NCI-H446 treated with DMSO at 0.1 percent for 48 hours (cell line): Measurements from ENCODE around the gene SLC6A7.
"Not testable (repeated sequence)": the region's sequence is repeated elsewhere in the genome, so short reads cannot be mapped to it uniquely, and the experiment has no call there.

Experiments used
- DNase-seq: peaks from one replicate; lab custom pipeline; 2025; lab: John Stamatoyannopoulos, UW

Gene SLC6A7

DNA sequence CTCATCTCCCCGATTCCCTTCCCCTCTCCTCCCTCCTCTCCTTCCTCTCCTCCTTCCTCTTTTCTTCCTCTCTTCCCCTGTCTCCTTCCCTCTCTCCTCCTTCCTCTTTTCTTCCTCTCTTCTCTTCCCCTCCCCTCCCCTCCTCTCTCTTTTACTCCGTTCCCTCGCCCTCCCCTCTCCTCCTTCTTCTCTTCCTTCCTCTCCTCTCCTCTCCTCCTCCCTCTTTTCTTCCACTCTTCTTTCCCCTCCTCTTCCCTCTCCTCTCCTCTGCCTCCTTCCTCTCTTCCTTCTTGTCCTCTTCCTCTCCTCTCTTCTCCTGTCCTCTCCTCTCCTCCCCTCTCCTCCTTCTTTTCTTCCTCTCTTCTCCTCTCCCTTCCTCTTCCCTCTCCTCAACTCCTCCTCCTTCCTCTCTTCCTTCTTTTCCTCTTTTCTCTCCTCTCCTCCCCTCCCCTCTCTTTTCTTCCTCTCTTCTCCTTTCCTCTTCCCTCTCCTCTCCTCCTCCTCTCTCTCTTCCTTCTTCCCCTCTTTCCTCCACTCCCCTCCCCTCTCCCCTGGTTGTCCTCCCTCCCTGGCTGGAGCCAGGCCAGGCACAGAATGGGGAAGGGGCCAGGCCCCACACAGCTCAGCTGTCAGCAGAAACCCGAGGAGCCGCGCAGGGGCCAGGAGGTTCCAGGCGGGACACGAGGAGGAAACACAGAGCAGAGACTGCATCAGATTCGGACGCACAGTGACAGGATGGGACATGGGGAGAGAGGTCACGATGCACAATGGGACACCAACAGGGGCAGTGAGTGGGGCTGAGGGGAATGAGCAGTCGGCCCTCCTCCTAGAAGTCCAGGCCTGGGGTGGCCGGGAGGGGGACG is 51.7 kb downstream of the SLC6A7 start:
- DNase-seq: no peak

DNA sequence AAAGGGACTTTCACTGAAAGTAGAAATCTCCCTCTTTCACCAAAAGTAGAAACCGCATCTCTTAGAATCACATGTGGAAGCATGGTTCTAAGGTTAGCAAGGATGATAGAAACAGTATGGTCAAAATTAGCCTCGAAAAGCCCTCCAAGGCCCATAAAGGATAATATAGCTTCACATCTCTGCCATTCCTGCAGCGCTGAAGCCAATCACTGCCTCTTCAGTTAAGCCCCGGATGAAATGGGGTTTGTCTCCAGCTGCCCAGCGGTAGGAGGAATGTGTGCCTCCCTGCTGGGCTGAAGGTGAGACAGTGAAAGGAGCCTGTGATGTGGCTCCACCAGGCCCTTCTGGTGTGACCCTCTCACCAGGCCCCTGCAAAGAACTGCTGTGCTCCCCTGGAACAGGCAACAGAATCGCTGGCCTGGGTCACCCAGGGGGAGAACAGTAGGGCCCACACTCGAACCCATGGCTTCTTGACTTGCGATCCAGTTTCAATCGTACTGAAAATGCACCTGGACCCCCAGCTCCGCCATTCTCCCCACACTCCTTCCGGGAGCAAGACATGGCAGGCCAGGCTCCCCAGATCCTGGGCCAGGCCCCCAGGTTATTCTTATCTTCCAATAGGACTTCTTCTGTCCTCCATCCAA is 52.5 kb downstream of the SLC6A7 start:
- DNase-seq: no peak

DNA sequence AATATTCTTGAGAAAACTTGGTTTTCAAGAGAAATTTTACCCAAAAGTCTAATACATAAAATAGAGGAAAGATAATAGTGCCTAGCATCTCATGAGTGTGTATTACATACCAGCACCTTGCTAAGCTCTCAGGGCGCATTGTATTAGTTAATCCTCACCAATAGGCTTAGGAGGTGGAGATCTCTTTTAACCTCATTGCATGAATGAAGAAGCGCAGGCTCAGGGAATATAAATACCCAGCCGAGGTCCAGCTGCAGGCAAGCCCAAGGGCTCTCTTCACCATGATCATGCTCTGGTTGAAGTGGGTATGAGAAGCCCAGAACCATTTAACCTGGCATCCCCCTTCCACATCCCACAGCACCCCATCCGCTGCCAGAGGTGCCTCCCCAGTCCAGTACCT is 53.7 kb downstream of the SLC6A7 start:
- no peak for DNase-seq

DNA sequence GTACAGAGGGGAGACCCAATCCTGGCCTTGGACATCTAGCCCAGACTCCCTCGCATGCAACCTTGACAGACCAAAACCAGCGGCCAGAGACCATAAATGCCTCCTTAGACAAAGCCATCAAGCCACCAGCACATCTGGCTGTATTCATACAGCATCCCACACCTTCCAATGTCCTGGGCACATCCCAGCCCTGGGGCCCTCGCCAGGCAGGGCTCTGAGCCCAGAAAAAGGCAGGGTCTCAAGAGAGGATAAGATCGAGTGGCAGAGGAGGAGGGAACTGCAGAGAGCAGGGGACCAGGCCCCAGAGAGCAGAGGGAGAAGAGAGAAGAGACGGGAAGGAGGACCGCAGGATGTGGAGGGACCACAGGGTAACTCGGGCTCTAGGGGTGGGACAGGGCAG is 54.3 kb downstream of the SLC6A7 start:
- DNase-seq: no peak

DNA sequence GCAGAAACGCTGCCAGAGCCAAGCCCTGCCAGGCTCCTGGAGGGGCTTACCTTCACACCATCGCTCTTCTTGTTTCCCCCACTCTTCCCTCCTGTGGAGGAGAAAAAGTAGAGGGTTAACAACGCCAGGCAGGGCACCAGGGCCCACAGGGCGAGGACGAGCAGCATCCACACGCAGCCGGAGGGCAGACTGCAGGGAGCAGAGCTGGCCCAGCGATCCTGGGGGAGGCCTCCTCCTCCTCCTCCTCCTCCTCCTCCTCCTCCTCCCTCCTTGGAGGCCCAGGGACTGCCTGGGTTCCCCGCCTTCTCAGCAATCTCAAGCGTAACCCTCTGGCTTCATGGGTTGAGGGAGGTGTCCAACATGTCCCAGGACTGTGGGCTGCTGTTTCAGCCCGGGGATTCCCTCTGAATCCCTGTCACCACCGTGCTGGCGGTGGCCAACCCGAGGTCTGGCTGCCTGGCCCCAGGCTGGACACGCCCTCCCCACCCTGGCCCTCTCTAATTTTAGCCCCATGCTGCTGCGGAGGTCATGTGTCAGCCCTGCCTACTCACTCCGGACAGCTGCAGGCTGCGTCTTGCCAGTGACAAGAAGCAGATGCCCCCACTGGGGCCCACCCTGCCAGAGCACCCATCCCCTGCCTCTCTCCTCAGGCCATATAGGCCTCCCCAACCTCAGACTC is 55.4 kb downstream of the SLC6A7 start:
- DNase-seq: no peak

DNA sequence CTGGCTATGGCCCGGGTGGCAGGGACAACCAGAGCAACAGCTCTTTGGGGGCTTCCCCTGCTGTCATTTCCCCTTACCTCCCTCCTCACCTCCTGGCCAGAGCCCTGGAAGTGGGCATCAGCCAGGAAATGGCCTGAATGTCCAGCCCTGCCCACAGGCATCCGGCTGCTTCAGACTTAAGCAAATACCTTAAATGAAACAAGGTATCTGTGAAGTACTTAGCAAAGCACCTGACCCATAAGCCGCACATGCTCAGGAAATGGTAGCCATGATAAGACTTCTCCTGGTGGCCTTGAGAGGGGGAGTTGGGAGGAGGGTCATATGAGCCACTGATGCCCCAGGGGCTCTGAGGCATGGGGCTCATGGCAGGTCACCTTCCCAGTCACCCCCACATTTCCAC is 55.9 kb downstream of the SLC6A7 start:
- DNase-seq: no peak

DNA sequence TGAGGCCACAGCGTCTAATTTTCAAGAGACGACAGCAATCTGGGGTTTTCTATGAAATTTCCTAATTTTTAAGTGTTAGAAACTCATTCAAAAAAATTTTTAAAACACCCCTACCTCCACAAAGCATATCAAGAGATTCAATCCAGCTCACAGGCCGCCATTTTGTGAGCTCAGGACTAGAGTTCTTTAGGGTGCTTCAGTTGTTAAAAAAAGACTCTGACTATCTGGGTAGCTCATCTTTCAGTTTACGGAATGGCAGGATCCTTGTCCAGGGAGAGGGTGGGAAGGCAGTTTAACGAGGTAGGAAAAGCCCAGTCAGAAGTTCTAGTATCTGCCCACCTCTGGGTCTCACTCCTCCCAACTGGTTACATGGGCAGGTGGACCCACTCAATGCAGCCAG is 56.6 kb downstream of the SLC6A7 start:
- no peak for DNase-seq

DNA sequence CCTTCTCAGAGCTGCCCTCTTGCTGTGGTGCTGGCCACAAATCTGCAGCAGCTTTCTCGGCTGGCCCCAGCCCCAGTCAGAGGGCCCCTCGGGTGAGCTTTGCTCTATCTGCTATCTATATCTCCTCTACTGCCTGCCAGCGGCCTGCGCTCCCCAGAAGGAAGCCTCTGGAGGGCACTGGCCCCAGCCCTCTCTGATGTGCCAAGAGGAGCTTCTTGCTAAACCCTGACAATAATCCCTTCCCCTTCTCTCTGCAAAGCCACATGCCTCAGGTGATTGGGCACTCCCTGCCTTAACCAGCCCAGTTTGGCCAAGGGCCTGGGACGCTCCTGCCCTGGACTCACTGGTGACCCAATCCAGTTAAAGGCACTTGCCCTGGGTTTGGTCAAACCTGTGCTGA is 57.0 kb downstream of the SLC6A7 start:
- no peak for DNase-seq

DNA sequence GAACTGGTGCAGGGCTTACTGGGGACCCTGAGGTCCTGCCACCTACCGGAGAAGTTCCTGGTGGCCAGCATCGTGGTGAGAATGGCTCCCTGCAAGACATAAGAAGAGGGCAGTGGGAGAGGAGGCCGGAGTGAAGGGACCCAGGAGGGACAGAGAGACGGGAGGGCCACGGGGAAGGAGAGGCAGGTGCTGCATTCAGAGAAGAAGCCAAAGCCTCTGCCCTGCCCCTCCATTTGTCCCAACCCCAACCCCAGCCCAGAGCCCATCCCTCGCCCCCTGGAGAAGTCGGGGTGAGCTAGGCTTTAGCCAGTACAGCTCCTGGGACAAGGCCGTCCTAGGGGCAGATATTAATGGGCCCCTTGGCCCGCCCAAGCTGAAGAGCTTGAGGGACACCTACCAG is 57.9 kb downstream of the SLC6A7 start:
- DNase-seq: no peak

DNA sequence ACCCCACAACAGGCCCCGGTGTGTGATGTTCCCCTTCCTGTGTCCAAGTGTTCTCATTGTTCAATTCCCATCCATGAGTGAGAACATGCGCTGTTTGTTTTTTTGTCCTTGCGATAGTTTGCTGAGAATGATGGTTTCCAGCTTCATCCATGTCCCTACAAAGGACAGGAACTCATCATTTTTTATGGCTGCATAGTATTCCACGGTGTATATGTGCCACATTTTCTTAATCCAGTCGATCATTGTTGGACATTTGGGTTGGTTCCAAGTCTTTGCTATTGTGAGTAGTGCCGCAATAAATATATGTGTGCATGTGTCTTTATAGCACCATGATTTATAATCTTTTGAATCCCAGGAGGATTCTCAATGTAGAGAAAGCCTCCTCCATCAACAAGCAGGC is 58.6 kb downstream of the SLC6A7 start:
- not testable (repeated sequence) for DNase-seq

DNA sequence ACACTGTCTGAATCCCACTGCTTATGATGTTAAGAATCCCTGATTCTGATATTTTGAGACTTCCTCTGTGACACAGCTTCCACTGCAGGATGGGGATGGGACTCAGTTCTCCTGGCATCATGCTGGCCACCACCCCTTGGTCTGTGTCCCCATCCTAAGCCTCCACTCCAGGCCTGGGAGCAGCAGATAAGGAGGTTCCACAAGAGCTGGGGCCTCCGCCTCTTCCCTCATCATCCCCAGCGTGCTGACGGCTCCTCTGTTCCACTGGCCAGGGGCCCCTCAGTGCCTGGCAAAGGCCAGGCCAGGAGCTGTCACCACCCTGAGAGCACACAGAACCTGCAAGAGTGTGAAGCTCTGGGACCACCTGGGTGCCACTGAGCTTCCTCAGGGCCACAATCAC is 59.1 kb downstream of the SLC6A7 start:
- DNase-seq: no peak

DNA sequence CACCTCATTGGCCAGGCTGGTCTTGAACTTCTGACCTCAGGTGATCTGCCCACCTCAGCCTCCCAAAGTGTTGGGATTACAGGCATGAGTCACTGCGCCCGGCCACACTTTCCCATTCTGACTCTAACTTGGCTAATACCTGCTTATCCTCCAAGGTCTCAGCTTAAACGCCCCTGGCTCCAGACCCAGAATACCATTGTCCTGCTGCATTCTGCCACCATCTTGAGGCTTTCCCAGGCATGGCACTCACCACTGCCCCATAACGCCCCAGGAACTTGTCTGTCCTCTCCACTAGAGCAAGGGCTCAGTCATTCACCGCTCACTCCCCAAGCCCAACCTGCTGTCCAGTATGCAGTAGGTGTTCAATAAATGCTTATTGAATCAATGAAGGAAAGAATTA is 59.9 kb downstream of the SLC6A7 start:
- DNase-seq: no peak

DNA sequence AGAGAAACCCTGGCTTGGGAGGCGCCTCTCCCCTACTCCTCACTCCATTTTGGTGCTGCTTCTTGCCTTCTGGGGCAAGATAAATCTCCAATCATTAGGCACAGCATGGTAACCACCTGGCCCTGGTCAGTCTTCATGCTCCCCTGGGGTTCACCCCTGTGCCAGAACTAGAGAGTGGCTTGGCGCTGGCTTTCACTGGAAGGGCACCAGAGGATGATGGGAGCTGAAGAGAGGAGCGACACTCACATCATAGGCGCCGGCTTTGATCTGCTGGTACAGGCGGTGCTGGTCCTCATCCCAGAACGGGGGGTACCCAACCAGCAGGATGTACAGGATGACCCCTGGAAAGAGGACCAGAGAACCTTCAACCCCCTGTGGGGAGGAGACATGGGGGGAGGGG is 61.6 kb downstream of the SLC6A7 start:
- no peak for DNase-seq

DNA sequence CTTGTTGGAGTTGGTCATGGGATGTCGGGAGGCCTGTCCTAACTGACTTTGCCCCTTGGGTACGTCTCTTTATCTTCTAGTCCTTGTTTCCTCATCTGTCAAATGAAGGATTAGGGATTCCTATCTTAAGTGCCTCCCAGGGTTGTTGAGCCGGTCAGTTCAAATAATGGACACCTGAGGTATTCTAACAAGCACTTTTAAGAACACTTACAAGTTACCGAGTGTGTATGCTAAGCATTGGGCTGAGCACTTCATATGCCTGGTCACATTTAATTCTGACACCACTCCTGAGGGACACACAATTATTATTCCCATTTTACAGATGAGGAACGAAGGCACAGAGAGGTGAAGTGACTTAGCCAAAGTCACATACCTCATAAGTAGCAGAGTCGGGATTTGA is 62.6 kb downstream of the SLC6A7 start:
- no peak for DNase-seq

DNA sequence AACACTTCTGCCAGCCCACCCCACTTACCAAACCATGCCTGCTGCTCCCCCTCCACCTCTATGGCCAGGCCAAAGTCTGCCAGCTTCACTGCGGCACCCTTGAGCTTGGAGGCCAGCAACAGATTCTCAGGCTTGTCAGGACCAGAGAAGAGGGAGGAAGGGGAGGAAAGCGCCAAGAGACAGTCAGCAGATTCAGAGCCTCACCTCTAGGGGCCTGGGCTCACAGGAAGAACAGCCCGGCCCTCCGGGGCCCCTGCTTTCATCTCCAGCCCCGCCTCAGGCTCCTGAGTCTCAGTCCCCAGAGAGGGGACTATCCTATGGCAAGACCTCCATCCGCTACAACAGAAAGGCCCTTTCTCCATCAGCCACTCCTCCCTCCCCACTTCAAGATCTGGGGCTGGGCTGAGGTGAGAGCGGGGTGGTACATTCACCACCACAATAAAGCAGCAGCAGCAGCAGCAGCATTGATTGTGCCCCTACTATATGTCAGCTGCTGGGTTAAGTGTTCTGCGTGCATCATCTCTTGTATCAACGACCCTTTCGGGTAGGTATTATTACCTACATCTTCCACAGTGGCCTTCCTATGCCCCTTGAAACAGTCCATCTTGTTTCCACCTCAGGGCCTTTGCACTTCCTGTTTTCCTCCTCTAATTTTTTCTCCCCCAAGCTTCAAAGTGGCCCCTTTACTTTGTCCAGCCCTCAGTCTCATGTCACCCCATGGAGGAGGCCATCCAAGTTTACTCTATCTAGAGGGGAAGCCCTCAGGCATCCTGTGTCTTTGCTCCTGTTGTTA is 63.8 kb downstream of the SLC6A7 start:
- DNase-seq: no peak

DNA sequence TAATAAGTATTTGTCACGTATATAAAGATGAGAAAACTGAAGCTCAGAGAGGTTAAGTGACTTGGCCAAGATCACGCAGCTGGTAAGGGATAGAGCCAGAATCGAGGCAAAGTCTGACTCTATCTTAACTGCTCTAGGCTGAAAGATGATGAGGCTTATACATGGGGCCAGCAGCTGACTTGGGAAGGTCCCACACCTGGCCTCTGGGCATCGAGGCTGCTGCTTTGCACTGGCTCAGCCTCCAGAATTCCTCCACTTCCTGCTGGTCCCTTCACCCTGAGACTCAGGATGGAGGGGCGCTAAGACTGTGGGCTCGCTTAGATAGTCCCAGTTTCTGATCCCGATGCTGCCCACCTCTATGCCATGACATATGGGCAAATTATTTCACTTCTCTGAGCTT is 64.5 kb downstream of the SLC6A7 start:
- no peak for DNase-seq

DNA sequence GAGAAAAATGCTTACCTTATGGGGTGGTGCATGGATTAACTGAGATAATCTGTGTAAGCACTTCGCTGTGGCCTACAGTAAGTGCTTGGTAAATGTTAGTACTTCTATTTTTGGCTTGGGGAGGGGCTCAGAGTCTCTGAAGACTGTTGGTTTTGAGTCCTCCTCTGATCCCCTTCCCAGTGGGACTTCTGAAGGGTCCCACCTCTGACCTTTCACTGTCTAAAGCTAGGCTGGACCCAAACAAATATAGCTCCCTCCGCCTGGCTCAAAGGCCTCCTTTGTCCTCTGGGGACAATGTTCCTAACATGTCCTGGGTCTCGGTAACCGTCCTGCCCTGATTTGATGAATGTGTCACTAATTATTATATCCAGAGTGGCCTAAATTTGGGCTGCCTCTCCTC is 64.9 kb downstream of the SLC6A7 start:
- DNase-seq: no peak

DNA sequence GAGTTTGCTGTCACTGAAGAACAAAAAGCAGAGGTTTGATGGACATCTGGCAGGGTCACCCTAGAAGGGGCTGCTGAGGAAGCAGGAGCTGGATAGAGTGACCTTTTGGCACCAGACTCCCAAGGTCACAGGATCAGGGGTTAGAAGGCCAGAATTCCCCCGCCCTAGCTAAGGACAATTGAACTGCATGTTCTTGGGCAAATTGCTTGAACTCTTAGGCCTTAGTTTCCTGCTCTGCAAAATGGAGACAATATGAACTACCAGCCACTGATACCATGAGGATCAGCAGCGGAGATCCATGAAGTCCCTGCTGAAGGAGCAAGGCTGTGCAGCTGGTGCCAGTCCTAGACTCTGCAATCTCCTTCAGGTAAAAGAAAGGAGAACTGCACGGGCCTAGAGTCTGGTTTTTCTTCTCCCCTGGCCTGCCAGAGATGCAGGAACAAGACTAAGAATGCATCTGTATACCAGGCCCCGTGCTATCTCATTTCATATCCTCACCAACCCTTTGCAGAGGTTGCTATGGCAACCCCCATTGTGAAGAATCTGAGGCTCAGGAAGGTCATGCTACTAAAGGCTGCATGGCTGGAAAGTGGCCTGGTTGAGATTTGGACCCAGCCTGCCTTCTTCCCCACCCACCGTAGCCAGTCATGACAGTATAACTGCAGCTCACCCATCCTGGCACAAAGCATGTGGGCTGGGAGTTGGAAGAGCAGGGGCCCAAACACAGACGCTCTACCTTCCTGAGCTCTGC is 66.0 kb downstream of the SLC6A7 start:
- no peak for DNase-seq

DNA sequence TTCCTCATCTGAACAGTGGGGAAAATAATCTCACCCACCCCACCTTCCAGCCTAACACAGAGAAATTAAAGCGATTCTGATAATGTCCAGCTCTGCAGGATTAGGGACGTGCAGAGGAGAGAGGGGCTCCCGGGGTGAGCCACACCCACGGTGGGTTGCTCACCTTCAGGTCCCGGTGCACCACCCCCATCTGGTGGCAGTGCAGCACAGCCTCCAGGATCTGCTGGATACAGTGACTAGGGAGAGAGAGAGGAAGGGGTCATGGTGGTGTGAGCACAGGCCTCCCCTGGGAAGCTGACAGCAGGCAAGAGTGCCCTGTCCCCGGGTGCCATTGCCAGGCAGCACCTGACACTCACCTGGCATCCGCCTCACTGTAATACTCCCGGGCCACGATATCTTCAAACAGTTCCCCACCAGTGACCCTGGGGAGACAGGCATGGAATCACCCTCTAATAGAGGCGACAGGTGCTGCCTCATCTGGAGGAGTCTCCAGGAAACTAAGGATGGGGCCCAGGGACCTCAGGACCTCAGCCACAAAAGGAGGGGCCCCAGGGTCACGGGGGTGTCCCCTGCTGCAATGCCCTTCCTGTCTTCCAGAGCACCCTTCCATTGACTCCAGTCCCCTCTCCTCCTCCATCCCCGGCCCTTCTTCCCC is 66.7 kb downstream of the SLC6A7 start:
- no peak for DNase-seq

DNA sequence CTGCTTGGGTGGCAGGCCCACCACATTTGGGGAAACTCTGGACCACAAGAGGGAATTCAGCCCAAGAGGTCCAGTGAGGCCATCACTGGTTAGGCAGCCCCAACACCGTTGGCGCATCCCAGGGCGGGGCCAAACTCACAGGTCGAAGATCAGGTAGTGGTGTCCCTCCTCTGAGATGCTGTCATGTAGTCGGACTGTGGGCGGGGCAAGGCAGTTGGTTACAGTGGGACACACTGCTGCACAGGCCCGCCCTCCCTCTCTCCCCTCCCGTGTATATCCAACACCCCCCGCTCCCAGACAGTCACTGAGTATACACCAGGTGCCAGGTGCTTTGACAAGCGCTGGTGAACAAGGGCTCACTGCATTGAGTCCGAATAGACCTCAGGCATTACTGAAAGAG is 67.6 kb downstream of the SLC6A7 start:
- no peak for DNase-seq

DNA sequence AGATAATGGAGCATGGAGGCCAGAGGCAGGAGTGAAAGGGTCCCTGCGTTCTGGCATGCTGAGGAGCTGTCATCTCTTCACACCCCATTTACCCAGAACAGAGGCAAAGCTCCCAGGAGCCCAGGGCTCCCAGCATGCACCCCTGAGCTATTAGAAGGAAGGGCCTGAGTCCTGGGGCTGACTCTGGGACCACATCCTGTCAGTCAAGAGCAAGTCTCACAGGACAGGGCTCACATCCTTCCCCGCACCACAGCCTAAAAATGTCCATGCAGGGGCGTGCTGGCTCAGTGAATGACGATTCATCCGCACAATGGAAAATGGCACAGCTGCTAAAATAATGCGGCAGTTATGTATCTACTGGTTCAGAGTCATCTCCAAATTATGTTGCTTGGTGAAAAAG is 68.3 kb downstream of the SLC6A7 start:
- DNase-seq: no peak
